HL-60/S4 (cell line): ENCODE measurements around the gene SUGCT.

Experiments used
- in situ Hi-C: fragments of 300-500 bp; cut with MboI; formaldehyde crosslinking; loops from 2 replicates; pipeline ENCODE4 v1.14.3; 2022; ENCODE audit warnings: low sequenced_read_pairs

The SUGCT gene

DNA sequence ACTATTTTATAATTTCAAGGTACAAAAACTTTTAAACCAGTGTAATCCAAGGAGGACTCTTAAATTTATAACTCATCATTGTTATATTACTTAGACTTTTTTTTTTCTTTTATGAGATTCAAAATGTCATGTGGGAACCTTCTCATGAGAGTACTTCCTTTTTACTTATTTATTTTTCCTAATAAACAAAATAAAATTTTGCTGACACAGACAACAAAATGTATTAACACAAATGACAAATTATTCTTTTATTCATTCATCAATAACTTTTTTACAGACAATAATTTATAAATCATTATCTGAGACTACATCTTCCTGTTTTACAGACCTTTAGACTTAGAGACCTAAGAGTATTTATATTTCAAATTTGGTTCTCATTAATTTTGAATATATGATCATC is 706.2 kb downstream of the SUGCT start:
- in situ Hi-C loops, result no loop called here

DNA sequence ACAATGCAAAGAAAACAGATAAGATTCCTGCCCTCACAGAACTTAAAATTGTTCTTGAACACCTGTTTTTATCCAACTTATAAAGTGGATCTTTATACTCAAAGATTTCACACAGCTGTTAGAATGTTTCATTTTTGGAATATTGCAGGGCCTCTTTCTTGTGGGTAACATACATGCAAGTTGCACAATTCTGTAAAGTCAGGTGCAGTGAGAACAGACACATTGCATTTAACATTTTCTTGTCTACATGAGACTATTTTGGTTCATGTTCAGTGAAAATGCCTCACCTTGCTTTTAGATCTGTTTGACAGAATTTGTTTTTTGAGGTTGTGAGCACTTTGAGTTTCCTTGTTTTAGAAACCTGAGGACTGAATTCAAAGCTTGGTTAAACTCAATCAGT is 707.8 kb downstream of the SUGCT start:
- in situ Hi-C loops, result no loop called here

DNA sequence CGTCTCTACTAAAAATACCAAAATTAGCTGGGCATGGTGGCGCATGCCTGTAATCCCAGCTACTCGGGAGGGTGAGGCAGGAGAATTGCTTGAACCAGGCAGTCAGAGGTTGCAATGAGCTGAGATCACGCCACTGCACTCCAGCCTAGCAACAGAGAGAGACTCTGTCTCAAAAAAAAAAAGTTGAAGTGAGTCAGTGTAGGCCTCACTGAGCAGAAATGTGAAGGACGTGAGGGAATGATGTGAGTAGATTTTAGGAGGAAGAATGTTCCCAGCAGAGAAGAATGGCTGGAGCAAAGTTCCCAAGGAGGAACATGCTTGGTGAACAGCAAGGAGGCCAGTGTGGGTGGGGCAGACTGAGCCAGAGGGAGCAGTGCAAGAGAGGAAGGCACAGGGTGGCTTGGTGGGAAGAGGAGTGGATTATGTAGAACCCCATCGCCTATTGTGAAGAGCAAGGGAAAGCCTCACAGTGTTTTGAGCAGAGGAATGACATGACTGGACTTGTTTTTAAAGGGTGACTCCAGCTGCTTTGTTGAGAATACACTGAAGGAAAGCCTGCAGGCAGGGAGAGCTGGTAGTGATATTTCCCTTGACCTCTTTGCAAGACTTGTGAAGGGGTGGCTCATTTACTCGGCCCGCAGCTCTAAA is 708.7 kb downstream of the SUGCT start:
- in situ Hi-C loops, result no loop called here

DNA sequence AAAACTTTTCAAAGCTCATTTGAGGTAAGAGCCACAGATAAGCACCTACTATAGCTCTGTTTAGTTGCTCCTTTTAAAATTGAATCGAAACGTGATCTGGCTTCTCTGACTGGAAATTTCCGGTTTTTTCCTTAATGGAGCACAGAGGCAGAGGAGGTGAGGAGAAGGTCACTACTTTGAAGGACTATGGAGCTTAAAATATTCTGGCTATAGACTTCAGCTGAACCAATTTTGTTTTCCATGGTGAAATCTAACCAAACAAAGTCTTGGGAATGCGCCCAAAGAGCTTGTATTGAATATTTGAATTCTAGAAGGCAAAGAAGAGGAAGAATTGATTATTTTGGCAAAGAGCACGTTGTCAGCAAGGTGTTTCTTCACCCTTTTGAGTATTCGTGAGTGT is 711.1 kb downstream of the SUGCT start:
- in situ Hi-C loops, result no loop called here

DNA sequence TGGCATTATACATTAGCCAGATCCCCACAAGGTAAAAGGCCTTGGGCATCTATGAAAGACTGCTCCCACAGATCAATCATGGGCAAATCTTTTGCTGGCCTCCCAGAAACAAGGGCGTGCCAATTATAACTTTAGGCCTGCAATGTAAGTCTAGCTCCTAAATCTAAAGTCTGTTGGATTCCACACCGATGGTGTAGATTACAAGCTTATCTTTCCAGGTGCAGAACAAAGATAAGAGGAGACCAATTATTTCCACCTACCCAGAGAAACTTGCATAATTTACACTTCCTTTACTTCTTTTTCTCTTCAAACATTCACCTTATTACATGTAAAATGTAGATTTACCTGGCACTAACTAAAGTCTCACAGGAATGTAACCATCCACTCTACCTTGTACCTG is 713.1 kb downstream of the SUGCT start:
- in situ Hi-C loops, result no loop called here

DNA sequence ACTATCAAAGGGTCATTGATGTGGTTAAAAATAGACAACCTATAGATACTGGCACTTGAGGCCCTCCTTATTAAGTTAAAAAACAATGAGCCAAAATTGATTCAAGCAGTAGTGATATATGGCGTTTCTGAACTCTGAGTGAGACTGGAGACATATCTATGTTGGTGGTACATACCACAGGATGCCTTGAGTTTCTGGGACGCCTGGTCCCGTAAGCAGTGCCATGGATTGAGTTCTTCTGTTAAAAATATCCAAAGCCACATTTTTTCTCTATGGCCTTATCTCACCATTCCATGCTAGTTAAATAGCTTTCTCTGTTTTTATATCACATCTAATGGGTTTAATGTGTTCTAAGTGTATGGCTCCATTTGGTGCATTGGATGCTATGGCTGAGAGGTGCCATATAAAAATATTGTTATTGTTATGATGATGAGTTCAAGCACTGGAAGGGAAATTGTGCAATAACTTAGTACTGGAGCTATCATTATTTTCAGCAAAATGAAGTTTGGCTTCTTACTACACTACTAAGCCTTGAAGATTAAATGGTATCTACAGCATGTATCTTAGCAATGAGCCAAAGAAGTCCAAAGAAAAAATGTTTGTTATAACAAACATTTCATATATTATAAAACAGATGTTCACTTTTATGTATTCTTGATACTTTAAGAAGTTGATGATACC is 713.9 kb downstream of the SUGCT start:
- in situ Hi-C loops, result no loop called here

DNA sequence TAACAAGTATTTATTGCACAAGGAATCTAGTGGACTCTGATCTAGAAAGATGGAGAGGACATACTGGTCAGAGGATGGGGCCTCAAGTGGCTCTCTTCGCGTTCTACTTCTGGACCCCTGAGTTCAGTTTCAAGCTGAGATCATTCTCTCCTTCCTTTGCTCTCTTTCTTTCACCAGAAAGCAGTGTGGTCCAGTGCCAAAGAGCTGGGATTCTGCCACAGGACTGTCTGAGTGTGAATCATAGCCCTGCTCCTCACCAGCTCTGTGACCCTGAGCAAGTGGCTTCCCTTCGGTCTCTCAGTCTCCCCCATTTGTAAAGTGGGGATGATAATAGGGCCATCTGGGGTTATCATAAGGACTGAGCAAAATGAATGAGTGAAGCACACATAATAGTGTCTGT is 715.2 kb downstream of the SUGCT start:
- in situ Hi-C loops, result no loop called here

DNA sequence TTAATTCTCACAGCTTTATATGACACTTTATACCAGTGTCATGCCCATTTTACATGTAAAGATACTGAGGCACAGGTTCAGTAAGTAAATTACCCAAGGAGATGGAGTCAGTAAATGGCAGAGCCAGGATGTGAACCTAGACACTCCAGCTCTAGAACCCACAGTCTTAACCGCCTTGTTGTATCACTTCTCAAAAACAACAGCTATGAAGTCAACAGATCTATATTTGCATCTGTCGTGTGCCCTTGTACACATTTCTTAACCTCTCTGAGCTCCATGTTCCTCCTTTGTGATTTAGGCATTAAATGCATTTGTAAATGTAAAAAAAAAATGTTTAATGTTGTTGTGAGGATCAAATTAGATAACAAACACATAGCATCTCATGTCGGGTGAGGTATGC is 716.2 kb downstream of the SUGCT start:
- in situ Hi-C loops, result no loop called here

DNA sequence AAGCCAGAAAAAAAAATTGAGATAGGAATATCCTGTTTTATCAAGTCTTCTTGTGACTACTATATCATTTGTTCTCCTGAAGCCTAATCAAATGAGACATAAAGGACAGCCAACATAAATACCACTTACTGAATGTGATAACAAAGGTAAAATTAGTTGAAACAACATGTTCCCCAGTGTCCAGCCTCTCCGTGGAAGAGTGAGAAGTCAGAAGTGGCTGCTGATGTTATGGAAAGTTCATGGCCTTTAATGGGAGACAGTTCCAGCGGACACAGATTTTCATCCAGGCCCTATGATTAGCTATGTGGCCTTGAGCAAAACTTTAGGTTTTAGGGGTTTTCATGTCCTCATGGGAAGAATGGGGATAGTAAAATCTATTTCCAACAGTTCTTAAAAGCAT is 724.3 kb downstream of the SUGCT start:
- in situ Hi-C loops, result no loop called here

DNA sequence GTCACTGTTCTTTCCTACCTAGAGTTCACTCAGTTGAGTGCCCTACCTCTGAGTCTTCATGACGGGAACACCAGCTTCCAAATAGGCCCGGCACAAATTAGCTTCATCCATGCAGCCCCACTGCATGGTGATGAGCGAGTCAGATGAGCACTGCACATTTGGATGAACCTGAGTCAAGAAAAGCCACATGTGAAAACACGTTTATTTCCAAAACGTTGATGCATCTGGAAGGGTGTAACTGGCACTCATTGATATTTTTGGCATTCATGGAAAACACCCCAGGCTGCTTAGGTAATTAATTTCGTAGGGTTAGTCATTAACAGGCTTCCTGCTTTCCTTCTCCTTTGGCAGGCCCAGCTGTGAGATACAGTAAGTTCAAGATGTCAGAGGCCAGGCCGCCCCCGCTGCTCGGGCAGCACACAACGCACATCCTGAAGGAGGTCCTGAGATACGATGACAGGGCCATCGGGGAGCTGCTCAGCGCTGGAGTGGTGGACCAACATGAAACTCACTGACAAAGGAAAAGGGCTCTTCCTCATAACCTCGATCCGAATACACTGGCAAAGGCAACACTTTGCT is 725.2 kb downstream of the SUGCT start:
- in situ Hi-C loops, result no loop called here

DNA sequence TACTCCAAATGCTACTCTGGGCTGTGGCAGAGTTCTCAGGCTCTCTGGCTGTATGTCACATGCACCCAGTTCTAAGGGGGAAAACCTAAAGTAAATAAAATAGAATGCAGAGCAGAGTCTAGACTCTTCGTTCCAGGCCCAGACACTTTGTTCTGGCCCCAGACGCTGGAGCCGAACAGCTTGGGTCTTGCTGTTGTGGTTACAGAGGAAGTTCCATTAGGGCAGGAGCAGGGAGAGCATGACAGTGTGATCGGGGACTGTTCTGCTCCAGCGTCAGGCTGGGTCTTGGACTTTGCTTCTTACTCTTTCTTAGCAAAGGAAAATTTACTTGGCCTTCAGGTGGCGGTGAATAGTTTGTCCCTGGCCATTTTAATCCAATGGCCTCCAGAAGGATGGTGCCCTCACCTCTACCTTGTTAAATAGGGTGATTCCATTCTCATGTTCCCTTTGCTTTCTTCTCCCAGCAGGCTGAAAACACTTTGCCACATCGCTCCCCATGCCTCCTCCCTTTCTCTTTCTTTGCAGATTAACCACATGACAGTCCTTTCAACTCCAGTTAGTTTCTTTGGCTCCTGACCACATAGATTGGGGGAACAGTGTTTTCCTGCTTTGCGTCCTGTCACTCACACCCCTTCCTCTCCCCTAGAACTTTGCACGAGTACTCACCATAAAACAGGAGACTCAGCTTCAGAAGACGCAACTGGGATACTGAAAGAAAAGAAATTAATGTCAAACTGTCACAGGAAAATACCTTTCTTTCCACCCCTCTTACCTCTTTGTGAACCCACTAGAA is 730.8 kb downstream of the SUGCT start:
- in situ Hi-C loops, result no loop called here

DNA sequence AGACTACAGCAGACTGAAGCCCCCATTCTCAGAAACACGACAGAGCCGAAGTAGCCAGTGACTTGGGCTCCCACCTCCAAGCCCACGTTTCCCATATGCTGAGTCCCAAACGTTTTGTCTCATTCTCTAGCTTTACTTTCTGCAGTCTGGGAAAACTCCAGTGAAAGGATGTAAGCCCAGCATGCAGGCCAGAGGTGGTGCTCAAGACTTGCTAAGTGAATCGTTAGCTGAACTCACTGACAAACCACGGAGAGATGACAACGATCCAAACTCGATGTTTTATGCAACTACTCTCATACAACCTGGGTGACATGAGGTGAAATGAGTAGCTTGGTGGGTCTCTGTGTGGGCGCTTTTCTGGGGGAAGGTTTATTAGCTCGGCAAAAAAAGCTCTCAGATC is 731.8 kb downstream of the SUGCT start:
- in situ Hi-C loops, result no loop called here

DNA sequence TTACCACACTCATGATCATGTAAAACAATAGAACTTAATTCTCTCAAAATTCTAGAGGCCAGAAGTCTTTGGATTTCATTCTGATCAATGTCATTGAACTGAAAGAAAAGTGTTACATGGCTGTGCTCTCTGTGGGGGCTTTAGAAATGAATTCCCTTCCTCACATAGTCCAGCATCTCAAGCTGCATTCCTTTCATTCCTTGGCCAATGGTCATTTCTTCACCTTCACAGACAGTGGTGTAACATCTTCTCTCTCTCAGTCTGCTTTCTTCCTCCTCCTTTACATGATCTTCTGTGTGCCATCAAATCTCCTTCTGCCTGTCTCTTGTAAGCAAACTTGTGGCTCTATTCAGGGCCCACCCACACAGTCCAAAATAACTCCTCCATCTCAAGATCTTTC is 735.3 kb downstream of the SUGCT start:
- in situ Hi-C loops, result no loop called here

DNA sequence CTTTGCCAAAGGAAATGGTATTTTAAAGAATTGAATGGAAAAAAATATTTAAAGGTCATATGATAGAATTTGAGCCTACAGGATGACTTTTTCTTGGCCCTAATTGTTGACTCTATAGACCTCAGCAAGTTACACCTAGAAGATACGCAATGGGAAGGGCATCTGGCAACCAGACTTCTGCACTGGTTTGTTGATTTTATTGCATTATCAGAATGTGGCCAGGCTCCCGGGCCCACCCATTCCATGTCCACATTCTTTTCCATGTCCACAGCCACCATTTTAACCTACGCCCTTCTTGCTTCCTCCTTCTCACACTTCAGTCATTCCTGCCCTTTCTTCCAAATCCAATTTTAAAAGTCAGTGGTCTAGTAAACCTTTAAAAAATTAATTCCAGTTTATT is 738.4 kb downstream of the SUGCT start:
- in situ Hi-C loops, result no loop called here

DNA sequence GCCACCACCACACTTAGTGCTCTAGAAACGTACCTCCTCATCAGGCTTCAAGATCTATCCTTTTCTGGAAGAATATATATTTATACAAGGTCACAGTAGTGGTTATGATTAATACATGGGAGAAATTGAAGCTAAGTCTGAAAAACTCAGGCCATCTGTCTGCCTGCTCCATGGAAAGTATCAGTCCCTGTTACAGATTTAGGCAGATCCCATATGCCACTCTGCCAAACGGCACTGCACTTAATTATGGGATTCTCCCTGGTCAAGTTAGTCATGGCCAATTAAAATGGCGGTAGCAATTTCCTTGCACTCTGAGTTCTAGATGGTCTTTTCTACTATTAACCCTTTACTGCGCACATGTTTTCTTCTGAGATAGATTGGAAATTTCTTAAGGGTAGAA is 740.0 kb downstream of the SUGCT start:
- in situ Hi-C loops, result no loop called here

DNA sequence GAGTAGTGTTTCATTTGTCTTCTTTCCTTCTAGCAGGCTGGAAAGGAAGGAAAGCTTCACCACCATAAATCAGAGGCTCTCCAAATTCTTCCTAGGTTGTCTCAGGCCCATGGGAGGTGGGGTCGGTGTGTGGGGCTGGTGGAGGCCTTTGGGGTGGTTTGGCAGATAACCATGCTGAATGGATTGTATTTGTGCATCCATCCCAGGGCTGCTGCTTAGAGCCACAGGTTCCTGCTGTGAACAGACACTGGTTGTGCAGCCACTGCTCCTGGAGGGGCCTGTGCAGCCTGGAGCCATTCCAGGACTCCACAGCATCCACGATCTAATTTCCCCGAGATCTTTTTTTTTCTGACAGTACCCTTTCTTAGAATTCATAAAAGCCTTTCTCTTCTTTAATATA is 741.8 kb downstream of the SUGCT start:
- in situ Hi-C loops, result no loop called here

DNA sequence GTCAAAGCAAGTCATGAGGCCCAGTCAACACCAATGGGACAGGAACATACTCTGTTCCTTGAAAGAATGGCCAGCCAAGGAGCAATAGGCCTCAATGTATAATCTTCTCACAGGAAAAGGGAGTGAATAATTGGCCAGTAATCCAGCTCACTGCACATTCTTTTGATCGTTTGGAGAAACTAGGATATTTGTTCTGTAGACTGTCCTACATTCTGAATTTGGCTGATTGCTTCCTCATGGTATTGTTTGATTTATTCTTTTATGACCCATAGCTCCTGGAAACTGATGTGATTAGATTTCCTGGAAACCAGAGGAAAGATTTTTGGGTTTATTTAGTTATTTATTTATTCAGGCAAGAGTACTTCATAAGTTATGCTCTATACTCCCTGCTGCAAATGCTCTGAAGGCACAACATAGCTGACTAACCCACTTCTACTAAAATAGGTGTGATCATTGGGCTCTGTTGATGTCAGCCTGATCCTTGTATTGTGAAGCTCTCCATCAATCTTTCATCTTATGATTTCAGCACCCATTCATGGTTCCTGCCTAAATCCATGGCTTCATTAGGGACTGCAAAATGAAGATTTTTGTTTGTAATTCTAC is 745.2 kb downstream of the SUGCT start:
- in situ Hi-C loops, result no loop called here

DNA sequence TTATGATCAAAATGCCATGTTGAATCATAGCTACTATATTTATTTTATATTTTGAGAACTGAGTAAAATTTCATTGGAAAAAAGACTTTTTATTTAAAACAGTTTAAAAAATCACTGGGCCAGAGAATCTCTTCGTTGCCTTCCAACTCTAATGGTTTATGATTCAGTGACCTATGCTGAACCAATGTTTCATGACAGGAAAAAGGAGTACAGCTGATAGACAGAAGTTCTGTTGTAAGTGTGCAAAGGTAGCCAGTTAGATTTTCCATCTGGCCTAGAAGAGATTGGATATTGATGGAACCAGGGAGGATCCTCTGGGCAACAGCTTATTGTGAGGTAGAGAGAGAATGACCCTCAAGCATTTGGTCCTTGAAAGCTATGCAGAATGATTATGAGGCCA is 745.8 kb downstream of the SUGCT start:
- in situ Hi-C loops, result no loop called here

DNA sequence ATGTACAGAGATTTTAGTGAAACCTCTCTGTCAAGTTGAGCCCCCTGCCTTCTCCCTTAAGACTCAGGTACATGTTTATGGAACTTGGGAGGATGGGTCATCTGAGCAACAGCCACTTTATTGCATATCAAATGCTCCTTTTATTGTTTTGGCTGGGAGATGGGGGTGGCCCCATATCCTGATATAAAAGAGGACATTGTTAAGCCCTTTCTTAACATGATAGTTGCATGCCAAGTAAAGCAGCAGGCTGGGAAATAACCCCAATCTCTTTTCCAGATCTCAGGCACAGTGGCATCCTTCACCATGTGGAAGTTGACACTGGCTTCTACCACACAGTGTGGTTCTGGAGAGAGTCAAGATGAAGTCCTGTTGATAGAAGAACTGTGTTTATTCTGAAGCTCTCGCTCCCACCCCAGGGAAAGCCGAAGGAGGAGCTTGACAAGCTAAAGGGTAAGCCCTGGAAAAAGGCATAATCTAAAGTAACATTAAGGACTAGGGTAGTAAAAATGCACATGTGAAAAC is 746.7 kb downstream of the SUGCT start:
- in situ Hi-C loops, result no loop called here

DNA sequence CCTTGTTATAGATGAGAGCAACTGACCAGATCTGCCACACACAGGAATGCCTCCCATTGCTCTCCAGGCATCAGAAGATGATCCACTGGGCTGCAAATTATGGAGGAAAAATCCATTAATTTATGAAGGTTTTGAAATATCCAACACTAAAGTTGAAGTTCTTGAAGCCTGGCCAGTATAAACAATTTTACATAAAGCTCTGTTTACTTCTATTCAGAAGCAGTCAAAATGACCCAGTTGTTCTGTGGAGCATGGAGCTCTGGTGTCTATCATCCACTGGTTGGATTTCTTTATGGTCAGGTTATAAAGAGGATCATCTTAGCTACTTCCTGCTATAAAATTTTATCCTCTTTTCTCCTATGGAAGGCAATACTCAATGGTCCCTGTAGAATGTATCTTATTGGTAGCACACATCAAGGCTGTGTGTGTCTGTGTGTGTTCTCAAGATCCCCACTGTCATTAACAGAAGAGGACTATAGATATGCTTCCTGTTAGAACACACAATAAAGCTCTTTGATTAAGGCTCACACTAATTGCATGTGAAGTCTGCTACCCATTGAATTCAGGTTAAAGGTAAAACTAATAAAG is 747.4 kb downstream of the SUGCT start:
- in situ Hi-C loops, result no loop called here

DNA sequence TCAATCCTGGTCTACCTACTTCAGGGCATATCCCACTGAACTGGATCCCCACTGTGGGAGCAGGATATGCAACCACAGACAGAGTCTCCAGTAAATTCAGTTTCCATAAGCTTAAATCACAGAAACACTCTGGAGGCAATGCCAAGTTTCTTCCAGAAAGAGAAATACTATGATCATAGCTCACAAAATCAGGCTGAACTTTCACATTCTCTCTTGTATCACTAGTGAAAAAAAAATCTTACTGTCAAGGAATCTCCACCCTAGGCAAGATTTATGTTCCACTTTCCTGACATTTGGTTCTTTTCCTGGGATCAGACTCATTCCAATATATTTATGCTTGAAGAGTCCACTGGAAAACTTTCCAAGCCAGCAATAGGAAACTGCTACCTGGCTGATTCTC is 749.0 kb downstream of the SUGCT start:
- in situ Hi-C loops, result no loop called here
